Mesenchymal stem cell (in vitro differentiated cells and primary cell): Measurements from ENCODE around the gene SRRM2.

Experiments
- DNase-seq: peaks from one replicate; pipeline ENCODE4 v3.0.0-alpha.2; 2013
- H2AFZ ChIP-seq: one replicate; pipeline ENCODE4 v1.6.1; 2013; ENCODE audit warnings: low read depth, mild to moderate bottlenecking, control low read depth, inconsistent platforms, low read length, moderate library complexity
- H2AK5ac ChIP-seq: 2 replicates; pipeline ENCODE4 v1.6.1; 2013; ENCODE audit warnings: low read length, moderate library complexity, mild to moderate bottlenecking, inconsistent platforms; ENCODE audit not compliant: severe bottlenecking
- H2BK120ac ChIP-seq: one replicate; pipeline ENCODE4 v1.6.1; 2013; ENCODE audit warnings: low read depth, mild to moderate bottlenecking, inconsistent platforms, low read length, moderate library complexity
- H2BK12ac ChIP-seq, 2 experiments: one replicate each; pipeline ENCODE4 v1.6.1; 2013; ENCODE audit warnings: inconsistent platforms in 2 of 2, low read length in 2 of 2, mild to moderate bottlenecking in 2 of 2, moderate library complexity in 2 of 2, control low read depth in 1 of 2
- H2BK15ac ChIP-seq: one replicate; pipeline ENCODE4 v1.6.1; 2013; ENCODE audit warnings: mild to moderate bottlenecking, low read depth, inconsistent platforms; ENCODE audit not compliant: poor library complexity, severe bottlenecking
- H2BK5ac ChIP-seq: 2 replicates; pipeline ENCODE4 v1.6.1; 2013; ENCODE audit warnings: low read depth, mild to moderate bottlenecking, low read length, control low read depth, inconsistent platforms; ENCODE audit not compliant: poor library complexity, severe bottlenecking
- H3K14ac ChIP-seq, 2 experiments: one replicate each; pipeline ENCODE4 v1.6.1; 2013; ENCODE audit warnings: inconsistent platforms in 2 of 2, low read length in 2 of 2, control low read depth in 1 of 2, mild to moderate bottlenecking in 1 of 2, moderate library complexity in 1 of 2
- H3K18ac ChIP-seq, 2 experiments: one replicate each; pipeline ENCODE4 v1.6.1; 2013; ENCODE audit warnings: inconsistent platforms in 2 of 2, low read length in 2 of 2, control low read depth in 1 of 2, low read depth in 1 of 2, mild to moderate bottlenecking in 1 of 2
- H3K23ac ChIP-seq, 2 experiments: one replicate each; pipeline ENCODE4 v1.6.1; 2013; ENCODE audit warnings: inconsistent platforms in 2 of 2, low read length in 2 of 2, mild to moderate bottlenecking in 2 of 2, moderate library complexity in 2 of 2, control low read depth in 1 of 2
- H3K27ac ChIP-seq: 2 replicates; pipeline ENCODE4 v1.5.1; 2013; ENCODE audit warnings: mild to moderate bottlenecking, moderate library complexity, low read length, control low read depth, inconsistent platforms; ENCODE audit not compliant: poor library complexity, severe bottlenecking
- H3K27me3 ChIP-seq, 2 experiments: 2 replicates each; pipeline versions ENCODE4 v1.6.1 to v1.7.0; 2013; ENCODE audit warnings: low read length in 2 of 2, mild to moderate bottlenecking in 2 of 2, moderate library complexity in 2 of 2, control low read depth in 1 of 2, inconsistent platforms in 1 of 2; ENCODE audit not compliant: control insufficient read depth in 1 of 2, insufficient read depth in 1 of 2
- H3K36me3 ChIP-seq, 2 experiments: 2 replicates each; pipeline versions ENCODE4 v1.6.1 to v1.7.0; 2013; ENCODE audit warnings: low read length in 2 of 2, control low read depth in 1 of 2, inconsistent platforms in 1 of 2, low read depth in 1 of 2, mild to moderate bottlenecking in 1 of 2; ENCODE audit not compliant: insufficient read depth in 2 of 2, control insufficient read depth in 1 of 2
- H3K4ac ChIP-seq, 2 experiments: one replicate each; pipeline ENCODE4 v1.6.1; 2013; ENCODE audit warnings: inconsistent platforms in 2 of 2, low read length in 2 of 2, mild to moderate bottlenecking in 2 of 2, moderate library complexity in 2 of 2, control low read depth in 1 of 2, low read depth in 1 of 2
- H3K4me1 ChIP-seq: 2 replicates; pipeline ENCODE4 v1.6.1; 2013; ENCODE audit warnings: low read depth, low read length, control low read depth; ENCODE audit not compliant: control insufficient read depth, insufficient read depth
- H3K4me2 ChIP-seq: 2 replicates; pipeline ENCODE4 v1.6.1; 2013; ENCODE audit warnings: low read length, mild to moderate bottlenecking, inconsistent platforms; ENCODE audit not compliant: poor library complexity, severe bottlenecking
- H3K4me3 ChIP-seq, 2 experiments: 2 replicates each; pipeline versions ENCODE4 v1.5.1 to v1.7.0; 2013; ENCODE audit warnings: low read length in 2 of 2, mild to moderate bottlenecking in 2 of 2, control low read depth in 1 of 2, low read depth in 1 of 2; ENCODE audit not compliant: insufficient read depth in 1 of 2
- H3K79me1 ChIP-seq: replicated peaks from 2 replicates; pipeline ENCODE4 v1.6.1; 2013; ENCODE audit warnings: mild to moderate bottlenecking, control low read depth, low read length, inconsistent platforms; ENCODE audit not compliant: poor library complexity, severe bottlenecking
- H3K9ac ChIP-seq: 2 replicates; pipeline ENCODE4 v1.7.0; 2013; ENCODE audit warnings: mild to moderate bottlenecking, low read length, moderate library complexity
- H3K9me3 ChIP-seq: 2 replicates; pipeline ENCODE4 v1.7.0; 2013; ENCODE audit warnings: mild to moderate bottlenecking, low read length; ENCODE audit not compliant: control insufficient read depth
- H4K8ac ChIP-seq: one replicate; pipeline ENCODE4 v1.6.1; 2013; ENCODE audit warnings: inconsistent platforms, mild to moderate bottlenecking, low read length, moderate library complexity
- H4K91ac ChIP-seq: one replicate; pipeline ENCODE4 v1.6.1; 2013; ENCODE audit warnings: mild to moderate bottlenecking, low read length, inconsistent platforms
- WGBS: methylation state at CpG from one replicate; pipeline ENCODE4 v1.1.7; 2013; ENCODE audit warnings: mixed read lengths; 5-methylcytosine and 5-hydroxymethylcytosine counted together

SRRM2 gene

GRCh38 chr16:2704983-2705275 lies 47.5 kb upstream of the SRRM2 start:
- Histone ChIP-seq H2BK5ac (no peak overlapping the region), H3K4me2 (no peak overlapping the region), H2BK15ac (no peak overlapping the region), H3K9me3 (no peaks in the 10 kb centered on the region), H3K36me3 (peaks cover 75 to 97% of the 10 kb centered on the region in 2 experiments), H2AK5ac (no peak overlapping the region), H3K14ac (no peak overlapping the region), H3K27me3 (no peaks in the 10 kb centered on the region), H4K91ac (no peak overlapping the region), H3K79me1 (peaks cover 56% of the 10 kb centered on the region), H2AFZ (no peak overlapping the region), H2BK120ac (no peak overlapping the region), H3K9ac (no peak overlapping the region), H3K18ac (no peak overlapping the region), H3K4me3 (no peak overlapping the region), H3K27ac (no peak overlapping the region), H2BK12ac (no peak overlapping the region), H3K23ac (no peak overlapping the region), H3K4me1 (no peaks in the 10 kb centered on the region), H4K8ac (no peak overlapping the region), H3K4ac (no peak overlapping the region)
- DNase-seq: no peak
- 99% methylated on average over 14 of the region's 14 CpGs for WGBS

- Histone ChIP-seq H3K4me3 (no peak overlapping the region), H3K23ac (no peak overlapping the region), H3K79me1 (peaks cover 55% of the 10 kb centered on the region), H3K27ac (no peak overlapping the region), H2BK15ac (no peak overlapping the region), H3K9me3 (no peaks in the 10 kb centered on the region), H3K4ac (no peak overlapping the region), H2AK5ac (no peak overlapping the region), H4K91ac (no peak overlapping the region), H3K27me3 (no peaks in the 10 kb centered on the region), H3K18ac (no peak overlapping the region), H2BK5ac (no peak overlapping the region), H2BK120ac (no peak overlapping the region), H3K4me1 (no peaks in the 10 kb centered on the region), H3K36me3 (peaks cover 71 to 97% of the 10 kb centered on the region in 2 experiments), H2BK12ac (no peak overlapping the region), H3K14ac (no peak overlapping the region), H4K8ac (no peak overlapping the region), H2AFZ (no peak overlapping the region), H3K4me2 (no peak overlapping the region), H3K9ac (no peak overlapping the region)
- DNase-seq: no peak
- 95% methylated on average over 10 of the region's 10 CpGs for WGBS
Observed at GRCh38 chr16:2705351-2705750, 47.1 kb upstream of the SRRM2 start.

GRCh38 chr16:2706085-2706484 lies 46.4 kb upstream of the SRRM2 start:
- no peak overlapping the region for H3K18ac ChIP-seq
- WGBS: 97% methylated on average over 17 of the region's 17 CpGs
- no peak overlapping the region for H2AFZ ChIP-seq
- H3K27me3 ChIP-seq: no peaks in the 10 kb centered on the region
- H2AK5ac ChIP-seq: no peak overlapping the region
- H3K23ac ChIP-seq: no peak overlapping the region
- no peak overlapping the region for H4K8ac ChIP-seq
- no peak overlapping the region for H2BK15ac ChIP-seq
- H2BK12ac ChIP-seq: no peak overlapping the region
- peaks cover 64 to 96% of the 10 kb centered on the region in 2 experiments for H3K36me3 ChIP-seq
- no peak overlapping the region for H4K91ac ChIP-seq
- no peak overlapping the region for H2BK120ac ChIP-seq
- no peak for DNase-seq
- no peak overlapping the region for H3K4me3 ChIP-seq
- no peak overlapping the region for H3K9ac ChIP-seq
- no peak overlapping the region for H3K14ac ChIP-seq
- H3K27ac ChIP-seq: no peak overlapping the region
- H3K9me3 ChIP-seq: no peaks in the 10 kb centered on the region
- H3K79me1 ChIP-seq: peaks cover 51% of the 10 kb centered on the region
- no peak overlapping the region for H2BK5ac ChIP-seq
- H3K4me1 ChIP-seq: no peaks in the 10 kb centered on the region
- H3K4ac ChIP-seq: no peak overlapping the region
- H3K4me2 ChIP-seq: no peak overlapping the region

- H2BK12ac ChIP-seq: no peak overlapping the region
- H2BK5ac ChIP-seq: no peak overlapping the region
- no peak overlapping the region for H2AFZ ChIP-seq
- no peaks in the 10 kb centered on the region for H3K4me1 ChIP-seq
- no peak overlapping the region for H3K14ac ChIP-seq
- no peaks in the 10 kb centered on the region for H3K27me3 ChIP-seq
- no peak overlapping the region for H3K4me2 ChIP-seq
- no peak overlapping the region for H2AK5ac ChIP-seq
- no peak overlapping the region for H3K4ac ChIP-seq
- no peak overlapping the region for H3K18ac ChIP-seq
- peaks cover 45% of the 10 kb centered on the region for H3K79me1 ChIP-seq
- peaks cover 58 to 89% of the 10 kb centered on the region in 2 experiments for H3K36me3 ChIP-seq
- H3K23ac ChIP-seq: no peak overlapping the region
- no peak overlapping the region for H2BK15ac ChIP-seq
- 97% methylated on average over 22 of the region's 22 CpGs for WGBS
- H4K8ac ChIP-seq: no peak overlapping the region
- no peaks in the 10 kb centered on the region for H3K9me3 ChIP-seq
- H3K27ac ChIP-seq: no peak overlapping the region
- no peak overlapping the region for H3K9ac ChIP-seq
- no peak overlapping the region for H4K91ac ChIP-seq
- no peak overlapping the region for H3K4me3 ChIP-seq
- H2BK120ac ChIP-seq: no peak overlapping the region
- DNase-seq: no peak
Observed at GRCh38 chr16:2706611-2707311, 45.7 kb upstream of the SRRM2 start.
